Measurements from ENCODE around the gene TRDMT1.

DNA sequence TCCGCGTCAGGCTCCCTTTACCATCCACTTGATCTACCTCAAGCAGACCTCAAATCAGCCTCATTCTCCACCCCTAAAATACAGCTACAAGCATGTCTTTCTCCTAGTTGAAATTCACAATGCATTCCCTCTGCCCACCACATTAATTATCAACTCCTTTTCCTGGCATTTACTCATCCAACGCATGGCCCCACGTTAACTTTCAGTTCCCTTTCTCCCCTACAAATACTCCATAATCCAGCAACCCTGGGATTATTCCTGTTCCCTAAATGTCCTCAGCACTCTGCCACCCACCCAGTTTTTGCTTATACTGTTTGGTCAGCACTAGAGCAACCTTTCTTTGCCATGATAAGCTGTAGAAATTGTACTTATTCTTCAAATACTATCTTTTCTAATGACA, 20.9 kb upstream of the TRDMT1 start:
- TF ChIP-seq TAF1 (IDR thresholded peaks at IDR 0.05; ENCODE audit: borderline replicate concordance, insufficient read depth, low read length) (no peak), REST (IDR thresholded peaks at IDR 0.05; ENCODE audit: insufficient read depth in 1 of 2, low read depth in 2 of 2, low read length in 2 of 2) (no peak)

Data from PFSK-1 (cell line).